Measurements from ENCODE around the gene SEL1L3.
A peak's percentile ranks its signal among the peaks of the same experiment; 100 is the strongest.

The SEL1L3 gene

GRCh38 chr4:25815586-25815985 is 47.2 kb downstream of the SEL1L3 start:
- DNase-seq: no peak

GRCh38 chr4:25814301-25815136 is 48.3 kb downstream of the SEL1L3 start:
- no peak for DNase-seq

GRCh38 chr4:25813448-25814106 is 49.2 kb downstream of the SEL1L3 start:
- no peak for DNase-seq

GRCh38 chr4:25811841-25812240 is 50.9 kb downstream of the SEL1L3 start:
- DNase-seq: no peak

- DNase-seq: no peak
Measured at GRCh38 chr4:25811374-25811690, 51.5 kb downstream of the SEL1L3 start.

- no peak for DNase-seq
Measured at GRCh38 chr4:25810461-25811373, 52.1 kb downstream of the SEL1L3 start.

- no peak for DNase-seq
Measured at GRCh38 chr4:25809996-25810395, 52.8 kb downstream of the SEL1L3 start.

- no peak for DNase-seq
Measured at GRCh38 chr4:25807102-25807728, 55.6 kb downstream of the SEL1L3 start.

GRCh38 chr4:25805255-25805860 is 57.4 kb downstream of the SEL1L3 start:
- no peak for DNase-seq

- DNase-seq: no peak
Measured at GRCh38 chr4:25803720-25804225, 59.0 kb downstream of the SEL1L3 start.

GRCh38 chr4:25801594-25801993 is 61.2 kb downstream of the SEL1L3 start:
- no peak for DNase-seq

GRCh38 chr4:25800245-25800644 is 62.5 kb downstream of the SEL1L3 start:
- DNase-seq: no peak

GRCh38 chr4:25799522-25799921 is 63.3 kb downstream of the SEL1L3 start:
- DNase-seq: no peak

GRCh38 chr4:25797136-25797535 is 65.7 kb downstream of the SEL1L3 start:
- DNase-seq: no peak

- DNase-seq: no peak
Measured at GRCh38 chr4:25795566-25796454, 67.0 kb downstream of the SEL1L3 start.

GRCh38 chr4:25795091-25795490 is 67.7 kb downstream of the SEL1L3 start:
- DNase-seq: no peak

- no peak for DNase-seq
Measured at GRCh38 chr4:25792876-25793275, 69.9 kb downstream of the SEL1L3 start.

- DNase-seq: peak in 1 of 2 experiments; percentile 2
Measured at GRCh38 chr4:25792200-25792791, 70.5 kb downstream of the SEL1L3 start.

- DNase-seq: no peak
Measured at GRCh38 chr4:25790024-25790423, 72.8 kb downstream of the SEL1L3 start.

- DNase-seq: no peak
Measured at GRCh38 chr4:25788703-25789238, 74.0 kb downstream of the SEL1L3 start.

Data from AML-193 (cell line).